ENCODE results near the gene SYT6.

DNA sequence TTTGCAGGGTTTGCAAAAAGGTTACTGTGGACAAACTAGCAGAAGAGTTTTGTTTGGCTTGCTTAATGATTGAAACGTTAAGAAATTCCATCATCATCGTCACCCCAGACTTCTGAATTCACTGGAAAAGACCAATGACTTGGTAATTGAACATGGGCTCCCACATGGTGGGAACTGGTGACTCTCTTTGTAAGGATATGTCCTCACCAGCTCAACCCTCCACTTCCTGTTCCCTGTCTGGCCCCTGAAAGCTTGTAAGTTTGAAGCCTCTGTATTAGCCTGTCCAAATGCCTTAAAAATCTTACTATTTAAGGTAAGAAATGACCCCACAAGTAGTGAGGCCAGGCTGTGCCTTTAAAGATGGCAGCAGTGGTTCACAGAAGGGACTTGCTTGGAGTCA is 9.7 kb downstream of the SYT6 start:
- TF ChIP-seq, protein P1, sequence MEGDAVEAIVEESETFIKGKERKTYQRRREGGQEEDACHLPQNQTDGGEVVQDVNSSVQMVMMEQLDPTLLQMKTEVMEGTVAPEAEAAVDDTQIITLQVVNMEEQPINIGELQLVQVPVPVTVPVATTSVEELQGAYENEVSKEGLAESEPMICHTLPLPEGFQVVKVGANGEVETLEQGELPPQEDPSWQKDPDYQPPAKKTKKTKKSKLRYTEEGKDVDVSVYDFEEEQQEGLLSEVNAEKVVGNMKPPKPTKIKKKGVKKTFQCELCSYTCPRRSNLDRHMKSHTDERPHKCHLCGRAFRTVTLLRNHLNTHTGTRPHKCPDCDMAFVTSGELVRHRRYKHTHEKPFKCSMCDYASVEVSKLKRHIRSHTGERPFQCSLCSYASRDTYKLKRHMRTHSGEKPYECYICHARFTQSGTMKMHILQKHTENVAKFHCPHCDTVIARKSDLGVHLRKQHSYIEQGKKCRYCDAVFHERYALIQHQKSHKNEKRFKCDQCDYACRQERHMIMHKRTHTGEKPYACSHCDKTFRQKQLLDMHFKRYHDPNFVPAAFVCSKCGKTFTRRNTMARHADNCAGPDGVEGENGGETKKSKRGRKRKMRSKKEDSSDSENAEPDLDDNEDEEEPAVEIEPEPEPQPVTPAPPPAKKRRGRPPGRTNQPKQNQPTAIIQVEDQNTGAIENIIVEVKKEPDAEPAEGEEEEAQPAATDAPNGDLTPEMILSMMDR (IDR thresholded peaks at IDR 0.05): no peak
- no peak for TF ChIP-seq POLR2A (IDR thresholded peaks at IDR 0.05)

Measured in uterus (tissue), 2 donors.